Activated CD4-positive, alpha-beta T cell treated with anti-CD3 and anti-CD28 coated beads, Interleukin-2, amount 50 U/mL, for 16 hours (primary cell): ENCODE measurements around the gene DDAH2.

ENCODE experiments used
- DNase-seq: peaks from one replicate; pipeline ENCODE4 v3.0.0-alpha.2; 2020

Gene DDAH2

GRCh38 chr6:31728767-31729514, at the start of gene DDAH2:
DDAH2 (minus strand) TSS chr6:31729299; CDS start chr6:31729161, 138 bp downstream.
- no peak for DNase-seq

- DNase-seq: no peak
These were observed 49.1 kb upstream of the DDAH2 start for GRCh38 chr6:31778193-31778592.

- DNase-seq: no peak
These were observed 48.6 kb upstream of the DDAH2 start for GRCh38 chr6:31777667-31778050.

GRCh38 chr6:31776989-31777666, 48.0 kb upstream of the DDAH2 start, which contains the start of gene VWA7:
VWA7 (minus strand) TSS chr6:31777328; CDS start chr6:31776779, 549 bp downstream.
- peak; percentile 77 for DNase-seq

- DNase-seq: no peak
These were observed 47.4 kb upstream of the DDAH2 start for GRCh38 chr6:31776485-31776988.

GRCh38 chr6:31775633-31776484, 46.8 kb upstream of the DDAH2 start:
- no peak for DNase-seq

GRCh38 chr6:31775184-31775583, 46.1 kb upstream of the DDAH2 start:
- DNase-seq: no peak

- DNase-seq: no peak
These were observed 42.9 kb upstream of the DDAH2 start for GRCh38 chr6:31771992-31772358.

- no peak for DNase-seq
These were observed 41.8 kb upstream of the DDAH2 start for GRCh38 chr6:31770860-31771259.

- DNase-seq: peak; percentile 88
These were observed 40.7 kb upstream of the DDAH2 start for GRCh38 chr6:31769684-31770371.

GRCh38 chr6:31768363-31769257, 39.5 kb upstream of the DDAH2 start:
- no peak for DNase-seq

GRCh38 chr6:31767096-31767645, 38.1 kb upstream of the DDAH2 start:
- no peak for DNase-seq

- DNase-seq: no peak
These were observed 37.1 kb upstream of the DDAH2 start for GRCh38 chr6:31765910-31766794.

- no peak for DNase-seq
These were observed 36.4 kb upstream of the DDAH2 start for GRCh38 chr6:31765559-31765909.

- DNase-seq: no peak
These were observed 35.1 kb upstream of the DDAH2 start for GRCh38 chr6:31764198-31764597.

- DNase-seq: no peak
These were observed 34.5 kb upstream of the DDAH2 start for GRCh38 chr6:31763619-31763940.

- DNase-seq: no peak
These were observed 33.9 kb upstream of the DDAH2 start for GRCh38 chr6:31762878-31763618.

GRCh38 chr6:31762356-31762755, 33.3 kb upstream of the DDAH2 start, which contains the start of gene SAPCD1:
SAPCD1 (plus strand) TSS chr6:31762656; CDS start chr6:31763055, 399 bp downstream.
- DNase-seq: no peak

- no peak for DNase-seq
These were observed 32.2 kb upstream of the DDAH2 start for GRCh38 chr6:31761343-31761742.

- no peak for DNase-seq
These were observed 31.7 kb upstream of the DDAH2 start for GRCh38 chr6:31760790-31761189.
